Sigmoid colon (tissue), 7 donors: ENCODE measurements around the gene CHCHD10. TPM values are rescaled to one million over a fixed set of nuclear protein-coding genes. Genes with fewer than 3 reads are reported as not detected.

Source experiments
- DNase-seq: peaks from one replicate; pipeline ENCODE4 v3.0.0-alpha.2; 2019
- H3K27ac ChIP-seq, 4 donors: fragments of 200-600 bp; sonication (generic); one replicate each; pipeline ENCODE4 v1.5.1; 2016 to 2019; ENCODE audit warnings: mild to moderate bottlenecking in 1 of 4
- H3K27me3 ChIP-seq, 3 donors: fragments of 200-600 bp; sonication (generic); one replicate each; pipeline ENCODE4 v1.5.1; 2019; ENCODE audit warnings: mild to moderate bottlenecking in 1 of 3
- H3K36me3 ChIP-seq, 4 donors: fragments of 200-600 bp; sonication (generic); one replicate each; pipeline ENCODE4 v1.5.1; 2016 to 2019
- H3K4me1 ChIP-seq, 4 donors: fragments of 200-600 bp; sonication (generic); one replicate each; pipeline ENCODE4 v1.5.1; 2017 to 2019
- H3K4me3 ChIP-seq, 4 donors: fragments of 200-600 bp; sonication (generic); one replicate each; pipeline ENCODE4 v1.5.1; 2017 to 2019; ENCODE audit warnings: mild to moderate bottlenecking in 2 of 4, moderate library complexity in 1 of 4
- H3K9me3 ChIP-seq, 4 donors: fragments of 200-600 bp in 3 of 4; sonication (generic) in 3 of 4; one replicate each; pipeline versions ENCODE4 v1.5.1 to v1.6.1; 2013 to 2019
- CTCF ChIP-seq, 4 experiments: fragments of 450-650 bp in 3 of 4; fragments of 200-600 bp in 1 of 4; IDR thresholded peaks; one replicate each; pipeline ENCODE4 v1.5.1; 2016 to 2019; ENCODE audit warnings: antibody characterized with exemption in 4 of 4, mild to moderate bottlenecking in 3 of 4, moderate library complexity in 2 of 4
- EP300 ChIP-seq, 4 donors: sonication (generic); formaldehyde crosslinking; IDR thresholded peaks; one replicate each; pipeline ENCODE4 v1.6.1; 2017; ENCODE audit warnings: antibody characterized with exemption in 4 of 4
- POLR2A ChIP-seq, 2 donors: fragments of 450-650 bp; IDR thresholded peaks; one replicate each; pipeline ENCODE4 v1.6.1; 2016; ENCODE audit warnings: antibody characterized with exemption in 2 of 2, mild to moderate bottlenecking in 2 of 2, moderate library complexity in 2 of 2
- POLR2AphosphoS5 ChIP-seq, 4 donors: sonication (generic); formaldehyde crosslinking; IDR thresholded peaks; one replicate each; pipeline ENCODE4 v1.6.1; 2017; ENCODE audit warnings: antibody characterized with exemption in 4 of 4
- WGBS, 2 donors: extraction: QIAGEN DNeasy Blood & Tissue Kit; methylation state at CpG; one replicate each; pipeline ENCODE4 v1.1.7; 2013; 5-methylcytosine and 5-hydroxymethylcytosine counted together
- intact Hi-C: fragments of 100-400 bp; cut with DNase I; formaldehyde crosslinking; loops from one replicate; pipeline ENCODE4 v1.15.1; 2023
- polyA plus RNA-seq, 3 donors: library from polyadenylated mRNA; stranded (reverse); fragments of 200-250 nt; gene quantifications; one replicate each; pipeline ENCODE4 v1.2.3, GENCODE V29; 2013
- total RNA-seq, 4 donors: library from RNA; depleted of rRNA; stranded (reverse); fragments of >200 nt; gene quantifications; one replicate each; pipeline ENCODE4 v1.1.0, GENCODE V29; 2016
- donor health status: healthy with polysubstance abuse.
- donor health status: Bipolar disorder and iron deficiency.
- donor health status: healthy.

Gene CHCHD10
- total and polyA plus RNA-seq, 7 donors: 5.7 to 336 (median 51.5) TPM

GRCh38 chr22:23760056-23760455 is 7.7 kb downstream of the CHCHD10 start:
- intact Hi-C loops: no loop called here
- Histone ChIP-seq H3K27me3 (no peaks in the 10 kb centered on the region), H3K36me3 (no peaks in the 10 kb centered on the region), H3K27ac (no peak overlapping the region), H3K4me3 (no peak overlapping the region), H3K9me3 (no peaks in the 10 kb centered on the region), H3K4me1 (peaks cover 0 to 25% (median 22%) of the 10 kb centered on the region in 4 donors)
- TF ChIP-seq POLR2A (IDR thresholded peaks at IDR 0.05): no peak
- no peak for TF ChIP-seq CTCF (IDR thresholded peaks at IDR 0.05)
- no peak for TF ChIP-seq EP300 (IDR thresholded peaks at IDR 0.05)
- TF ChIP-seq POLR2AphosphoS5 (IDR thresholded peaks at IDR 0.05): no peak
- WGBS, 2 donors: 80 to 91% methylated on average over 6 of the region's 6 CpGs
- DNase-seq: no peak

GRCh38 chr22:23759566-23759965 is 8.2 kb downstream of the CHCHD10 start:
- 81 to 90% methylated on average over 4 of the region's 4 CpGs for WGBS, 2 donors
- Histone ChIP-seq H3K9me3 (no peaks in the 10 kb centered on the region), H3K4me3 (no peak overlapping the region), H3K27me3 (no peaks in the 10 kb centered on the region), H3K36me3 (no peaks in the 10 kb centered on the region), H3K4me1 (peaks cover 0 to 21% (median 20%) of the 10 kb centered on the region in 4 donors), H3K27ac (no peak overlapping the region)
- TF ChIP-seq CTCF (IDR thresholded peaks at IDR 0.05) (no peak), EP300 (IDR thresholded peaks at IDR 0.05) (no peak), POLR2AphosphoS5 (IDR thresholded peaks at IDR 0.05) (no peak), POLR2A (IDR thresholded peaks at IDR 0.05) (no peak)
- intact Hi-C loops: no loop called here
- DNase-seq: no peak

GRCh38 chr22:23756891-23757290 is 10.9 kb downstream of the CHCHD10 start:
- 35 to 67% methylated on average over 4 of the region's 4 CpGs for WGBS, 2 donors
- Histone ChIP-seq H3K27ac (no peak overlapping the region), H3K4me3 (no peak overlapping the region), H3K9me3 (no peaks in the 10 kb centered on the region), H3K4me1 (peaks cover 0 to 2% (median 2%) of the 10 kb centered on the region in 4 donors), H3K27me3 (no peaks in the 10 kb centered on the region), H3K36me3 (no peaks in the 10 kb centered on the region)
- no peak for DNase-seq
- TF ChIP-seq EP300 (IDR thresholded peaks at IDR 0.05): no peak
- no peak for TF ChIP-seq POLR2AphosphoS5 (IDR thresholded peaks at IDR 0.05)
- TF ChIP-seq POLR2A (IDR thresholded peaks at IDR 0.05): no peak
- TF ChIP-seq CTCF (IDR thresholded peaks at IDR 0.05): no peak
- intact Hi-C loops: no loop called here

- 65 to 88% methylated on average over 8 of the region's 8 CpGs for WGBS, 2 donors
- peaks cover 0 to 9% (median 7%) of the 10 kb centered on the region in 4 donors for H3K4me1 ChIP-seq
- H3K9me3 ChIP-seq: no peaks in the 10 kb centered on the region
- no peaks in the 10 kb centered on the region for H3K36me3 ChIP-seq
- no peaks in the 10 kb centered on the region for H3K27me3 ChIP-seq
- no peak overlapping the region for H3K4me3 ChIP-seq
- intact Hi-C loops: no loop called here
- H3K27ac ChIP-seq: no peak overlapping the region
- TF ChIP-seq POLR2AphosphoS5 (IDR thresholded peaks at IDR 0.05): no peak
- DNase-seq: no peak
These were observed 12.1 kb downstream of the CHCHD10 start for GRCh38 chr22:23755711-23756110.

GRCh38 chr22:23754980-23755636 is 12.7 kb downstream of the CHCHD10 start:
- intact Hi-C loops: no loop called here
- Histone ChIP-seq H3K4me1 (peaks cover 0 to 15% (median 13%) of the 10 kb centered on the region in 4 donors), H3K36me3 (no peaks in the 10 kb centered on the region), H3K27me3 (no peaks in the 10 kb centered on the region), H3K27ac (no peak overlapping the region), H3K9me3 (no peaks in the 10 kb centered on the region), H3K4me3 (no peak overlapping the region)
- TF ChIP-seq POLR2AphosphoS5 (IDR thresholded peaks at IDR 0.05) (no peak), EP300 (IDR thresholded peaks at IDR 0.05) (no peak), CTCF (IDR thresholded peaks at IDR 0.05) (no peak), POLR2A (IDR thresholded peaks at IDR 0.05) (no peak)
- 63 to 78% methylated on average over 6 of the region's 6 CpGs for WGBS, 2 donors
- no peak for DNase-seq
